Kidney epithelial cell (primary cell): ENCODE data around the gene PROC. TPM values are rescaled to one million over a fixed set of nuclear protein-coding genes. Genes with fewer than 3 reads are reported as not detected.

Experiments
- DNase-seq: peaks from one replicate; pipeline ENCODE4 v3.0.0-alpha.2; 2010; ENCODE audit warnings: low read depth
- H3K27me3 ChIP-seq: 2 replicates; pipeline ENCODE4 v1.6.0; 2011; ENCODE audit warnings: low read length; ENCODE audit not compliant: control insufficient read depth, insufficient read depth
- H3K36me3 ChIP-seq: 2 replicates; pipeline ENCODE4 v1.5.1; 2011; ENCODE audit warnings: low read length; ENCODE audit not compliant: control insufficient read depth, insufficient read depth
- H3K4me3 ChIP-seq: 2 replicates; pipeline ENCODE4 v1.5.1; 2011; ENCODE audit warnings: low read depth, mild to moderate bottlenecking, control low read depth, low read length
- total RNA-seq: library from RNA; depleted of rRNA; stranded (reverse); fragments of >200 nt; gene quantifications from 2 replicates; pipeline ENCODE4 v1.2.3, GENCODE V29; 2015
- TF ChIP-seq, protein P1 (sequence below): IDR thresholded peaks from 2 replicates; pipeline ENCODE4 v1.5.1; 2011; ENCODE audit warnings: mild to moderate bottlenecking, moderate library complexity, low read length, control low read depth, inconsistent platforms; ENCODE audit not compliant: insufficient read depth, poor library complexity, severe bottlenecking

The PROC gene
- total RNA-seq = 1.4 and 2.9 TPM in 2 replicates

DNA sequence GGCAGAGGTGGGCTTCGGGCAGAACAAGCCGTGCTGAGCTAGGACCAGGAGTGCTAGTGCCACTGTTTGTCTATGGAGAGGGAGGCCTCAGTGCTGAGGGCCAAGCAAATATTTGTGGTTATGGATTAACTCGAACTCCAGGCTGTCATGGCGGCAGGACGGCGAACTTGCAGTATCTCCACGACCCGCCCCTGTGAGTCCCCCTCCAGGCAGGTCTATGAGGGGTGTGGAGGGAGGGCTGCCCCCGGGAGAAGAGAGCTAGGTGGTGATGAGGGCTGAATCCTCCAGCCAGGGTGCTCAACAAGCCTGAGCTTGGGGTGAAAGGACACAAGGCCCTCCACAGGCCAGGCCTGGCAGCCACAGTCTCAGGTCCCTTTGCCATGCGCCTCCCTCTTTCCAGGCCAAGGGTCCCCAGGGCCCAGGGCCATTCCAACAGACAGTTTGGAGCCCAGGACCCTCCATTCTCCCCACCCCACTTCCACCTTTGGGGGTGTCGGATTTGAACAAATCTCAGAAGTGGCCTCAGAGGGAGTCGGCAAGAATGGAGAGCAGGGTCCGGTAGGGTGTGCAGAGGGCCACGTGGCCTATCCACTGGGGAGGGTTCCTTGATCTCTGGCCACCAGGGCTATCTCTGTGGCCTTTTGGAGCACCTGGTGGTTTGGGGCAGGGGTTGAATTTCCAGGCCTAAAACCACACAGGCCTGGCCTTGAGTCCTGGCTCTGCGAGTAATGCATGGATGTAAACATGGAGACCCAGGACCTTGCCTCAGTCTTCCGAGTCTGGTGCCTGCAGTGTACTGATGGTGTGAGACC lies at the start of gene PROC:
TSS of gene PROC (plus strand) at position 128 of the 812 bp plus-strand sequence. CDS start 1,516 bp downstream, outside the sequence.
- TF ChIP-seq, protein P1, sequence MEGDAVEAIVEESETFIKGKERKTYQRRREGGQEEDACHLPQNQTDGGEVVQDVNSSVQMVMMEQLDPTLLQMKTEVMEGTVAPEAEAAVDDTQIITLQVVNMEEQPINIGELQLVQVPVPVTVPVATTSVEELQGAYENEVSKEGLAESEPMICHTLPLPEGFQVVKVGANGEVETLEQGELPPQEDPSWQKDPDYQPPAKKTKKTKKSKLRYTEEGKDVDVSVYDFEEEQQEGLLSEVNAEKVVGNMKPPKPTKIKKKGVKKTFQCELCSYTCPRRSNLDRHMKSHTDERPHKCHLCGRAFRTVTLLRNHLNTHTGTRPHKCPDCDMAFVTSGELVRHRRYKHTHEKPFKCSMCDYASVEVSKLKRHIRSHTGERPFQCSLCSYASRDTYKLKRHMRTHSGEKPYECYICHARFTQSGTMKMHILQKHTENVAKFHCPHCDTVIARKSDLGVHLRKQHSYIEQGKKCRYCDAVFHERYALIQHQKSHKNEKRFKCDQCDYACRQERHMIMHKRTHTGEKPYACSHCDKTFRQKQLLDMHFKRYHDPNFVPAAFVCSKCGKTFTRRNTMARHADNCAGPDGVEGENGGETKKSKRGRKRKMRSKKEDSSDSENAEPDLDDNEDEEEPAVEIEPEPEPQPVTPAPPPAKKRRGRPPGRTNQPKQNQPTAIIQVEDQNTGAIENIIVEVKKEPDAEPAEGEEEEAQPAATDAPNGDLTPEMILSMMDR = no peak
- H3K4me3 ChIP-seq = no peak within 1 kb of the TSS
- H3K36me3 ChIP-seq = no peaks in the 10 kb centered on the region
- DNase-seq = no peak
- H3K27me3 ChIP-seq = peaks cover 20% of the 10 kb centered on the region

DNA sequence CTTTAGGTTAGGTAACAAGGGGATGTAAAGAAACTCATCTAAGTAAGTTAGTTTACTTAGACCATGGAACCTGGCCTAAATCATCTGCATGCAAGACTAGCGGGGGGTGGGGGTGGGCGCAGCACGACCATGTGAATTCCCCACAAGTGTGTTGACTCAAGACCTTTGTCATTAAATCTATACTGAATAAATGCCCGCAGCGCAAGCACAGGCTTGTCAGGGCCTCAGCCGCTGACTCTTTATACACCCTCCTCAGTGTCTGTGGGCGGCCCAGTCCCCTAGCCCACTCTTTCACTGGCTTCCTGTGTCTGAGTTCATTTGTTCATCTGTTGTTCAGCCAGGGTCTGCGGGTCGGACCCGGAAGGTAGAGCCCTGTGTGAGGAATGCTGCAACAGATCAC lies 48.2 kb upstream of the PROC start:
- Histone ChIP-seq H3K4me3 (no peak overlapping the region), H3K27me3 (no peaks in the 10 kb centered on the region), H3K36me3 (no peaks in the 10 kb centered on the region)
- DNase-seq = no peak
- TF ChIP-seq, protein P1 = no peak

DNA sequence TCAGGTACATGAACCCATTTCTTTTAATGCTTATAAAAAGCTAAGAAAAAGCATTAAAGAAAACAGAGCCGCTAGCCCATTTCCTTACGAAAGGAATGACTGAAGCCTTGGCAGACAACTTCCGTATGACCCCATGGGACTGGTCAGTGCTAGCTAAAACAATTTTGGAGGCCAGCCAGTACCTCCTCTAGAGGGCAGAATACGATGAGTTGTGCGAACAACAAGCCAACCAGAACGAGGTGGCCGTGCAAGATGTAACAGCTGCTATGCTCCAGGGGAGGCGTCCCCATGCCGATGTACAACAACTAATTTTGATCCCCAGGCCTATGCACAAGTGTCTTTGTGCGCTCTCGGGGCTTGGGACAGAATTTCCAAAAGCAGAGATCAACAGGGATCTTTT lies 47.2 kb upstream of the PROC start:
- Histone ChIP-seq H3K4me3 (no peak overlapping the region), H3K27me3 (no peaks in the 10 kb centered on the region), H3K36me3 (no peaks in the 10 kb centered on the region)
- TF ChIP-seq, protein P1 = no peak
- no peak for DNase-seq

DNA sequence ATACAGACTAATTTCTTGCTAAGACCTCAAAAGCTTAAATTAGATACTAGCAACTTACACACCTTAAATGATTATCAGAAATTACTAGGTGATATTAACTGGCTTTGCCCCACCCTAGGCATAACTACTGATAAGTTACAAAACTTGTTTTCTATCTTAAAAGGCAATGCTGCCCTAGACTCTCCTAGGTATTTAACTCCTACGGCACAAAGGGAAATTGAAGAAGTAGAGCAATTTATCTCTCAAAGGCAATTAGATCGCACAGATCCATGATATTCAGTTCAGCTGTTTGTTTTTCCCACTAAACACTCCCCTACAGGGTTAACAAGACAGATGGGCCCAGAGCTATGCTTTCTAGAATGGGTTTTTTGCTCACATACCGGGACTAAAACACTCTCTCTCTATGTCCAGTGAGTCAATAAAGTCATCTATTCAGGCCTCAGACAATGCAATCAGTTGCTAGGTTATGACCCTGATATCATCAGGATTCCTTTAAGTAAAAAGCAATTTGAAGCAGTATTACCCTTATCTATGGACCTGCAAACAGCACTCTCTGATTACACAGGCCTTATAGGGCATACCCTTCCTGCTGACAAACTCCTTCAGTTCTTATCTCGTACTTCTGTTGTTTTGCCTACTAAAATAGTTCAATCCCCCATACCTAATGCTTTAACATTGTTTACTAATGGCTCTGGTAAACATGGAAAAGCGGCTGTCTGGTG lies 44.7 kb upstream of the PROC start:
- Histone ChIP-seq H3K36me3 (no peaks in the 10 kb centered on the region), H3K27me3 (no peaks in the 10 kb centered on the region), H3K4me3 (no peak overlapping the region)
- TF ChIP-seq, protein P1 = no peak
- DNase-seq = no peak

DNA sequence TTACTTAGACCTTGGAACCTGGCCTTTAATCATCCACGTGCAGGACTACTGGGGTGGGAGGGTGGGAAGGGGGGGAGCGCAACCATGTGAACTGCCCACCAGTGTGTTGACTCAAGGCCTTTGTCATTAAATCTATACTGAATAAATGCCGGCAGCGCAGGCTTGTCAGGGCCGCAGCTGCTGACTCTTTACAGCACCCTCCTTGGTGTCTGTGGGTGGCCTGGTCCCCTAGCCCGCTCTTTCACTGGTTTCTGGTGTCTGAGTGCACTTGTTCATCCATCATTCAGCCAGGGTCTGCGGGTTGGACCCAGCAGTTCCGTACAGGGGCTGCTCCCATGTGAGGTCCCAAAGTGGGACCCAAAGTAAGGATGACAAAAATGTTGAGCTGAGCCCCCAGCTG lies 42.0 kb upstream of the PROC start:
- no peaks in the 10 kb centered on the region for H3K27me3 ChIP-seq
- H3K4me3 ChIP-seq = no peak overlapping the region
- no peaks in the 10 kb centered on the region for H3K36me3 ChIP-seq
- TF ChIP-seq, protein P1 = no peak
- DNase-seq = no peak
